GM18526 (cell line): ENCODE results near the gene TEX13A.

Experiments
- POLR2A ChIP-seq: IDR thresholded peaks from 3 replicates; pipeline ENCODE4 v1.6.1; 2011; ENCODE audit not compliant: insufficient read length; ENCODE audit errors: extremely low read depth

Gene TEX13A

DNA sequence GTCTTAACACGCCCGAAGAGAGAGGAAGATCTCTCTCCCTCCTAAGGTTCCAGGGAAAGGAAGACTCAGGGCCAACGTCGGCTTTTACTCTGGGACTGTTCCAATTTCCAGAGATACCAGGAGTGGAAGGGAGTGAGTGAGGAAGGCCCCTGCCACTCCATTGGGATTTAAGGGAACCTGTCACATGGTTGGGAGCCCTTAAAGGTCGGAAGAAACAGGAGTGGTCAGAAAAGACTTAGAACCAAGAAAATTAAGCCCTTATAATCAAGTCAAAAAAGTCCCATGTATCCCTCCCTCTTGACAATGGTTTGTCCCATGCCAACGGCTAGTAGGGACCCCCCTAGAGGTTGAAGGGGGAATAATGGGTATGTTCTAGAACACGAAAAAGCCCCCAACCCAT is at the start of gene TEX13A:
Gene TEX13A (minus strand): TSS at position 59 of the 400 bp plus-strand sequence. CDS start 297 bp downstream, outside the sequence.
- no peak for TF ChIP-seq POLR2A

DNA sequence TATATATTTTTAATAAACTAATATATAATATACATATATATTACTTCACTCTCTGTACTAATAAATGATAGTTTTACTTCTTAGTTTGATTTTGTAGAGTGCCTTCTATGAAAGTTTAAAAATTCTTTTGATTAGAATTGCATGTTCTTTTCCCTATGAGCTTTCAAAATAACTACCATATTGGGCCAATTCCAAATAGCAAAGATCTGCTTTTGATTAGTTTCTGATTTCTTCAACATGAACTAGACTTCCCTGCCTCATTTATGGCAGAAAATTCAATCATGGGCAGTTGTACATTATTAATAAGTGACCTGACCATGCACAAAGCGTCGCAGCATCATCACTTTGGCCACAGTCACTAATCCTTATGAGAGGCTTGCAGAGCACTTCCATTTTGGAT is 48.9 kb upstream of the TEX13A start:
- no peak for TF ChIP-seq POLR2A

DNA sequence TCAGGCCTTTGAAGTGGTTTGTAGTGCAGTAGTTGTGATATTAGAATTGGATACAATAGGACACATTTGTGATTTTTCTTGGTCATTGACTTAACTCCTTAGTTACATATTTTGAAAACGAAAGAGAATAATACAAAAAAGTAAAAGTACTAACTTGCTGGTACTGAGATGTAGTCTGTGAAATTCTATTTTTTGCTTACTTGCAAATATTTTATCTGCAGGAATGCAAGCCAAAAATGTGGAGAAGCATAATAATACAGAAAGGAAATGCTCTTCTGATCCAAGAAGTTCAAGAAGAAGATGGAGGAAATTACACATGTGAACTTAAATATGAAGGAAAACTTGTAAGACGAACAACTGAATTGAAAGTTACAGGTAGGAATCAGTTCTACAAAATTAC is 46.7 kb upstream of the TEX13A start:
- no peak for TF ChIP-seq POLR2A

DNA sequence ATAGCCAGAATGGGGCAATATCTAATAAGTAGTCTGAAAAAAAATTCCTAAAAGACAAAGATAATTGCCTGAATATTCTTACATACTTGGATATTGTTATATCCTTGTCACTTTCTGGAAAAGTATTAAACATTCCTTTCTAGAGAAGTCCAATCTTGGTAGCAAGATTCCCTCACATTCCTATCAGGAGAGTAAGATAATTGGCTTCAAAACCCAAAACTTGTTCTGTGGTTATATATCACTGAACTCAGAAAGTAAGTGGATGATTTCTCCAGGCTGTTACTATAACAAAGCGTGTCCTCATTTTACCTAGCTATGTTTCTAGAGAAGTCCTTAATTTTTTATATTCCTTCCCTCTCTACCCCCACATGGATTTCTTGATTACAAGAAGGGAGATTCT is 46.0 kb upstream of the TEX13A start:
- no peak for TF ChIP-seq POLR2A

- no peak for TF ChIP-seq POLR2A
Observed at GRCh38 chrX:105265093-105265492, 44.6 kb upstream of the TEX13A start.

- no peak for TF ChIP-seq POLR2A
Observed at GRCh38 chrX:105263801-105264200, 43.3 kb upstream of the TEX13A start.

DNA sequence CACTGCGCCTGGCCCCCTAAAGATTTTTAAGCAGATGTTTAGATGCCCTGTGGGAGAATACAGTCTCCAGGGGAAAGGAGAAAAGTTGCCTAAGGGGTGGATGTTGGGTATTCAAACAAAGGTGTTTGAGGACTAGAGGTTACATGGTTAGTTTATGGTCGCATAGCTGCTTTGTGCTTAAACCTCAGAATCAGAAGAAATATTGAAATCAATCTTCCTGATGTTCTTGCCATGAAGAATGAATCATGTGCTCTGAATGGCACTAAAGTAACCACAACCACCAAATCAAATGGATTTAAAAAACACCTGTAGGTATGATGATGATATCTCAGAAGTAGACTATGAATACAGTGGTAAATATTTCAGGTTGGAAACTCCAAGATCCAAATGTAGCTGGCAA is 42.7 kb upstream of the TEX13A start:
- TF ChIP-seq POLR2A = no peak

- no peak for TF ChIP-seq POLR2A
Observed at GRCh38 chrX:105260291-105261043, 40.0 kb upstream of the TEX13A start.

- TF ChIP-seq POLR2A = no peak
Observed at GRCh38 chrX:105241056-105241455, 20.6 kb upstream of the TEX13A start.

DNA sequence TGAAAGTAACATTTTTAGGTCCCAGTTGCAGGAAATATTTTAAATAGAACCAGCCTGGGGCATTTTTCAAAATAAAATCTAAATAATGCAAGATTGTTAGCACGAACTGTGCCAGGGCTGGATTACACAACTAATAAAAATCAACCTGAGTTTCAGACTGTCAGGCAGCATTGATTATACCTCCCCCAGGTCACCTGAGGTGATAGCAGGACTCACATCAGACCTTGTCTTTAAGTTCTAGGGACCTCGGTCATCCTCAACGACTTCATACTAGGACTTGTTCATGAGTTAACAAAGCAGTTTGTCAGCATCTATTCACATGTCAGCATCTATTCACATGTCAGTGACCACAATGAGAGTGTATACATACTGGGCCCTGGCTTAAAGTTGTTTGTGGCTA is 8.7 kb upstream of the TEX13A start:
- no peak for TF ChIP-seq POLR2A

DNA sequence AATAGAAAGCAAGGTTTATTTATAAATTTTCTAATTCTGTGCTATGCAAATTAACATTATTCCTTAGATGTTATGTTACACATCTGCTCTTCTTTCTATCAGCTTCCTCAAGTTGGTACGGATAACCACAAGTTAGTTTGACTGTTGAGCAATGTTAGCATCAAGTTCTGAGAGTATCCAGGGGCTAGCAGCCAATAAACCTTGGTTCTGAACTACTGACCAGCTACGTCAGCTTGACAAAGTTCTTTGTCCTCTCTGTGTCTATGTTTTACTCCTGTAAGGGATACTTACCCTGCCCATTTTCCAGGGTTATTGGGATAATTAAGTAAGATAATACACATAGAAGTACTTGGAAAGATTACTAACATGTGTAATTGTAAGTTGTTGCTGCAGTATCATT is 8.1 kb upstream of the TEX13A start:
- no peak for TF ChIP-seq POLR2A

- TF ChIP-seq POLR2A = no peak
Observed at GRCh38 chrX:105226499-105226898, 6.0 kb upstream of the TEX13A start.

DNA sequence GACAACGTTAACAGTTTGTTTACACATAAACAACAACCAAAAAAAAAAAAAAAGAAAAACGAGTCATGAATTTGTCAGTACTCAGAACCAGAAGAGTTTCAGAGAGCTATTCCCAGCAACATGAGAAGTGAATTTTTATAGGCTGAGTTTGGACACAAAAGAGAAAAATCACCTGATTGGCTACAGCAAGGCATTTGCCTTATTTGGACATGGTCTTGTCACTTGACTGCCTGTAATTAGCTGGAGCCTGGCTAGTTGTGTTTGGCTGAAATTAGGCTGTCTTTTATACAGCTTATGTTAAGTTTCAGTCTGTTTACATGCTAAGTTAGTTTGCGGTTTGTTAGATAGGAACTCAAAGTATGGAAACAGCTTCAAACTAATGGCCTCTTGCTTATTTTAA is 880 bp upstream of the TEX13A start:
- TF ChIP-seq POLR2A = no peak

DNA sequence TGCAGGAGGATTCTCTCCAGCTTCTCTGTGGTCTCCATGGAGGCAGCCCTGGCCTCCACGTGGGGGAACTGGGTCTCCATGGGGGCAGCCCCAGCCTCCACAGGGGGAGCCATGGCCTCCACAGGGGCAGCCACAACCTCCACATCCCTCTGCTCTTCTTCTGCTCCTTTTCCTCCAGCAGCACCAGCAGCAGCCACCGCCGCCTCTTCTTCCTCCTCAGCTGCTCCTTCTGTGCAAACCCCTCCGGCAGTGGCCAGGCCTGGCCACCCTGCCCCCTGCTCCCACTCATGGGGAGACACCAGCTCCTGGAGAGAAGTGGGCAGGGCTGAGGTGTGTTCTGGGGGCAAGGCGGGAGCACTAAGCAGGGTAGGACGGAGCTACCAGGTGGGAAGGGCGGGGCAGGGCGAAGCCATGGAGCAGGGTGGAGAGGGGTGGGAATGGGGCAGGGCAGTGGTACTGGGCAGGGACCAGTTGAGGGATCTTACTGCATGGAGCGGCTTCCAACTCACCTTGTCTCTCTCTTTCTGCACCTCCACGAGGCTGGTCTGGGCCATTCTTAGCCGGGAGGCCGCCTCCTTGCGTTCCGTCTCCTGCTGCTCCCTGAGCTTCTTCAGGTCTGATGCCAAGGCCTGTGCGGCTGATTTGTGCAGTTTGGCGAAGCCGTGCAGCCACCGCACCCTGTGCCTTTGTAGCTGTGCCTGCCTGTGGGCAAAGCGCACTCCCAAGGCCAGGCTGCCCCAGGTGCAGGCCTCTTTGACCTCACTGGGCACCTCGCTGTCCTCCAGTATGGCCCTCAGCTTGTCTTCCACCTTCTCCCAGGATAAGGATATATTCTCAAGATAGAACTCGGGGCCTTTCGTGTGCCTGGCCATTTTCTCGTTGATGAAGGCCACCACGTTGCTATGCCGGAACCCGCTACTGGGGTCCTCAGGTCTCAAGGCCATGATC is 766 bp downstream of the TEX13A start:
- no peak for TF ChIP-seq POLR2A

DNA sequence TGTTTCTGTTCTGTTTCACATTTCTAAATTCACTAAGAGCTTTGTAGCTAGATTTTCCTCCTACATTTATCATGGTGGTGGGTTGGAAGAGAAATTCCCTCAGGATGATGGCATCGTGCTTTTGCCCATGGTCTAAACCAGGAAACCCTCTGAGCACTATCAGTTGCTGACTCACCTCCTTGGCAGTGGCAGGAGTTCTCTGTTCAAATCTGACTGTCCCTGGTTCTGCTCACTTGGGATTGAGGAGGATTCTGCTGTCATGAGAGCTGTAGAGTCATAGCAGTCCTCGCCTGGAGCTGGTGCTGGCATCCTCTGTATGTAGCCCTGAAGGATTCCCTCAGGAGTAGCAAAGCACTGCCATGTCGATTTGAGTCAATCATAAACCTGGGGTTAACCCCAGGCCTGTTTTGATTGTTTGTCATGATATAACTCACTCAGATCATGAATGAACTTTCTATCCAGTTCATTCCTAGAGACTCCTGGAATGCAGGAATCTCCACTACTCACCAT is 9.4 kb downstream of the TEX13A start:
- no peak for TF ChIP-seq POLR2A

DNA sequence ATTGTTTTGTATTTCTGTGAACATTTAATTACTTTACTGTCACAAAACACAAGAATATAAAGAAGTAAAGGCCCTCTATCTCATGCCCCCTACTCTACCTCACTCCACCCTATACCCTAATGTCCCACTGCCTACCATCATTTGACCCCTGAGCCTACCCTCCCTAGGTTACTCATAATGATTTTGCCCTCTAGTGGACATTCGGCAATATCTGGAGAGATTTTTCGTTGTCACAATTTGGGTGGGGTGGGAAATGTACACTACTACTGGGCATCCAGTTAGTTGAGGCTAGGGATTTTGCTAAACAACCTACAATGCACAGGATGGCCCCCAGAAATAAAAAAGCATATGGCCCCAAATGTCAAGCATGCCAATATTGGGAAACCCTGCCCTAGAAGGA is 10.2 kb downstream of the TEX13A start:
- no peak for TF ChIP-seq POLR2A
